Effector memory CD4-positive, alpha-beta T cell (primary cell): ENCODE measurements around the gene MAP2.

Experiments
- DNase-seq, 3 donors: peaks; one replicate each; pipeline ENCODE4 v3.0.0-alpha.2; 2020
- H3K27ac ChIP-seq: 2 replicates; pipeline ENCODE4 v1.7.0; 2013; ENCODE audit warnings: mild to moderate bottlenecking, low read length, moderate library complexity; ENCODE audit not compliant: insufficient read depth, poor library complexity, severe bottlenecking
- H3K27me3 ChIP-seq: replicated peaks from 2 replicates; pipeline ENCODE4 v1.7.0; 2013; ENCODE audit warnings: mild to moderate bottlenecking, low read length; ENCODE audit not compliant: insufficient read depth, control insufficient read depth, poor library complexity, severe bottlenecking
- H3K36me3 ChIP-seq: 2 replicates; pipeline ENCODE4 v1.7.0; 2013; ENCODE audit warnings: mild to moderate bottlenecking, low read length, moderate library complexity; ENCODE audit not compliant: control insufficient read depth, insufficient read depth
- H3K4me1 ChIP-seq: 2 replicates; pipeline ENCODE4 v1.7.0; 2013; ENCODE audit warnings: low read length, mild to moderate bottlenecking; ENCODE audit not compliant: control insufficient read depth, insufficient read depth, poor library complexity, severe bottlenecking
- H3K4me3 ChIP-seq: 2 replicates; pipeline ENCODE4 v1.7.0; 2013; ENCODE audit warnings: low read length, low read depth, mild to moderate bottlenecking; ENCODE audit not compliant: insufficient read depth, poor library complexity, severe bottlenecking
- H3K9me3 ChIP-seq: 2 replicates; pipeline ENCODE4 v1.7.0; 2013; ENCODE audit warnings: mild to moderate bottlenecking, low read length, moderate library complexity; ENCODE audit not compliant: control insufficient read depth

The MAP2 gene

GRCh38 chr2:209525331-209525730 lies 101.5 kb downstream of the MAP2 start:
- DNase-seq = no peak
- Histone ChIP-seq H3K4me3 (no peak overlapping the region), H3K4me1 (no peaks in the 10 kb centered on the region), H3K9me3 (no peaks in the 10 kb centered on the region), H3K27me3 (no peaks in the 10 kb centered on the region), H3K36me3 (no peaks in the 10 kb centered on the region), H3K27ac (no peak overlapping the region)

GRCh38 chr2:209525834-209526281 lies 102.0 kb downstream of the MAP2 start:
- DNase-seq = no peak
- Histone ChIP-seq H3K4me1 (no peaks in the 10 kb centered on the region), H3K4me3 (no peak overlapping the region), H3K9me3 (no peaks in the 10 kb centered on the region), H3K27me3 (no peaks in the 10 kb centered on the region), H3K36me3 (no peaks in the 10 kb centered on the region), H3K27ac (no peak overlapping the region)

- H3K4me3 ChIP-seq = no peak overlapping the region
- H3K27ac ChIP-seq = no peak overlapping the region
- no peak for DNase-seq
Observed at GRCh38 chr2:209526561-209526960, 102.7 kb downstream of the MAP2 start.

GRCh38 chr2:209529579-209529978 lies 105.7 kb downstream of the MAP2 start:
- Histone ChIP-seq H3K36me3 (no peaks in the 10 kb centered on the region), H3K4me3 (no peak overlapping the region), H3K9me3 (no peaks in the 10 kb centered on the region), H3K4me1 (no peaks in the 10 kb centered on the region), H3K27ac (no peak overlapping the region), H3K27me3 (no peaks in the 10 kb centered on the region)
- DNase-seq = no peak

More at GRCh38 chr2:209526561-209526960, 102.7 kb downstream of the MAP2 start:
- Histone ChIP-seq H3K4me1 (no peaks in the 10 kb centered on the region), H3K9me3 (no peaks in the 10 kb centered on the region), H3K36me3 (no peaks in the 10 kb centered on the region), H3K27me3 (no peaks in the 10 kb centered on the region)

- Histone ChIP-seq H3K9me3 (no peaks in the 10 kb centered on the region), H3K27ac (no peak overlapping the region), H3K36me3 (no peaks in the 10 kb centered on the region), H3K27me3 (no peaks in the 10 kb centered on the region), H3K4me3 (no peak overlapping the region), H3K4me1 (no peaks in the 10 kb centered on the region)
- DNase-seq = no peak
Observed at GRCh38 chr2:209532321-209532720, 108.5 kb downstream of the MAP2 start.

- H3K27ac ChIP-seq = no peak overlapping the region
- H3K4me1 ChIP-seq = no peaks in the 10 kb centered on the region
- H3K4me3 ChIP-seq = no peak overlapping the region
- no peak for DNase-seq
- H3K9me3 ChIP-seq = no peaks in the 10 kb centered on the region
- no peaks in the 10 kb centered on the region for H3K27me3 ChIP-seq
- H3K36me3 ChIP-seq = no peaks in the 10 kb centered on the region
Observed at GRCh38 chr2:209533391-209533790, 109.5 kb downstream of the MAP2 start.

GRCh38 chr2:209534228-209534627 lies 110.4 kb downstream of the MAP2 start:
- H3K27ac ChIP-seq = no peak overlapping the region
- H3K36me3 ChIP-seq = no peaks in the 10 kb centered on the region
- H3K4me3 ChIP-seq = no peak overlapping the region
- H3K27me3 ChIP-seq = no peaks in the 10 kb centered on the region
- H3K4me1 ChIP-seq = no peaks in the 10 kb centered on the region
- no peaks in the 10 kb centered on the region for H3K9me3 ChIP-seq
- DNase-seq = no peak

- H3K4me3 ChIP-seq = no peak overlapping the region
- no peak for DNase-seq
- no peak overlapping the region for H3K27ac ChIP-seq
- no peaks in the 10 kb centered on the region for H3K36me3 ChIP-seq
- no peaks in the 10 kb centered on the region for H3K4me1 ChIP-seq
- H3K27me3 ChIP-seq = no peaks in the 10 kb centered on the region
- H3K9me3 ChIP-seq = no peaks in the 10 kb centered on the region
Observed at GRCh38 chr2:209536363-209536762, 112.5 kb downstream of the MAP2 start.

GRCh38 chr2:209547726-209548125 lies 123.9 kb downstream of the MAP2 start:
- H3K4me1 ChIP-seq = no peaks in the 10 kb centered on the region
- no peaks in the 10 kb centered on the region for H3K9me3 ChIP-seq
- H3K36me3 ChIP-seq = no peaks in the 10 kb centered on the region
- no peak overlapping the region for H3K4me3 ChIP-seq
- DNase-seq = no peak
- H3K27me3 ChIP-seq = no peaks in the 10 kb centered on the region
- no peak overlapping the region for H3K27ac ChIP-seq

GRCh38 chr2:209549589-209549988 lies 125.7 kb downstream of the MAP2 start:
- Histone ChIP-seq H3K9me3 (no peaks in the 10 kb centered on the region), H3K36me3 (no peaks in the 10 kb centered on the region), H3K27me3 (no peaks in the 10 kb centered on the region), H3K4me3 (no peak overlapping the region), H3K4me1 (no peaks in the 10 kb centered on the region), H3K27ac (no peak overlapping the region)
- DNase-seq = no peak

GRCh38 chr2:209553913-209554312 lies 130.1 kb downstream of the MAP2 start:
- no peak for DNase-seq
- H3K9me3 ChIP-seq = no peaks in the 10 kb centered on the region
- no peaks in the 10 kb centered on the region for H3K27me3 ChIP-seq
- H3K4me3 ChIP-seq = no peak overlapping the region
- H3K27ac ChIP-seq = no peak overlapping the region
- no peaks in the 10 kb centered on the region for H3K4me1 ChIP-seq
- H3K36me3 ChIP-seq = no peaks in the 10 kb centered on the region
